H9 (cell line): ENCODE results near the gene MEGF9. TPM values are rescaled to one million over a fixed set of nuclear protein-coding genes. Genes with fewer than 3 reads are reported as not detected.

Source experiments
- DNase-seq: peaks from one replicate; pipeline ENCODE4 v3.0.0-alpha.2; 2017
- H2AFZ ChIP-seq: one replicate; pipeline ENCODE4 v1.6.1; 2013; ENCODE audit warnings: mild to moderate bottlenecking, low read length, control low read depth, moderate library complexity
- H2AK5ac ChIP-seq: 2 replicates; pipeline ENCODE4 v1.6.1; 2013; ENCODE audit warnings: low read length, control low read depth, mixed read lengths; ENCODE audit not compliant: insufficient read length
- H2BK120ac ChIP-seq: one replicate; pipeline ENCODE4 v1.6.1; 2013; ENCODE audit warnings: low read depth, mild to moderate bottlenecking, low read length, control low read depth, inconsistent platforms; ENCODE audit not compliant: poor library complexity, severe bottlenecking
- H2BK12ac ChIP-seq: 2 replicates; pipeline ENCODE4 v1.6.1; 2013; ENCODE audit warnings: low read length, control low read depth, mixed read lengths, low read depth; ENCODE audit not compliant: insufficient read length
- H2BK15ac ChIP-seq: 2 replicates; pipeline ENCODE4 v1.6.1; 2013; ENCODE audit warnings: low read depth, low read length, control low read depth
- H2BK20ac ChIP-seq: one replicate; pipeline ENCODE4 v1.6.1; 2013; ENCODE audit warnings: low read depth, mild to moderate bottlenecking, low read length, control low read depth, inconsistent platforms; ENCODE audit not compliant: poor library complexity, severe bottlenecking
- H2BK5ac ChIP-seq: 2 replicates; pipeline ENCODE4 v1.6.1; 2013; ENCODE audit warnings: low read length, control low read depth, mixed read lengths; ENCODE audit not compliant: insufficient read length
- H3K14ac ChIP-seq: 2 replicates; pipeline ENCODE4 v1.6.1; 2013; ENCODE audit warnings: low read length, control low read depth; ENCODE audit not compliant: insufficient read depth
- H3K18ac ChIP-seq: 2 replicates; pipeline ENCODE4 v1.6.1; 2013; ENCODE audit warnings: low read depth, mild to moderate bottlenecking, mixed read lengths, low read length, control low read depth; ENCODE audit not compliant: insufficient read length
- H3K23ac ChIP-seq: 2 replicates; pipeline ENCODE4 v1.6.1; 2013; ENCODE audit warnings: low read length, control low read depth, mixed read lengths, low read depth; ENCODE audit not compliant: insufficient read length
- H3K23me2 ChIP-seq: 2 replicates; pipeline ENCODE4 v1.6.1; 2013; ENCODE audit warnings: low read depth, mild to moderate bottlenecking, mixed read lengths, low read length, control low read depth; ENCODE audit not compliant: insufficient read length, poor library complexity, severe bottlenecking
- H3K27ac ChIP-seq: 2 replicates; pipeline ENCODE4 v1.5.1; 2013; ENCODE audit warnings: low read length, control low read depth, mixed read lengths, low read depth; ENCODE audit not compliant: insufficient read length
- H3K27me3 ChIP-seq: 2 replicates; pipeline ENCODE4 v1.6.1; 2013; ENCODE audit warnings: low read length, control low read depth, inconsistent platforms; ENCODE audit not compliant: insufficient read depth
- H3K4ac ChIP-seq: 2 replicates; pipeline ENCODE4 v1.6.1; 2013; ENCODE audit warnings: low read depth, mild to moderate bottlenecking, control low read depth, inconsistent platforms, low read length, moderate library complexity
- H3K4me1 ChIP-seq: 2 replicates; pipeline ENCODE4 v1.6.1; 2013; ENCODE audit warnings: low read length, control low read depth, inconsistent platforms; ENCODE audit not compliant: insufficient read depth
- H3K4me2 ChIP-seq: 2 replicates; pipeline ENCODE4 v1.6.1; 2013; ENCODE audit warnings: low read length, control low read depth, mixed read lengths; ENCODE audit not compliant: insufficient read length, insufficient read depth
- H3K56ac ChIP-seq: 2 replicates; pipeline ENCODE4 v1.6.1; 2013; ENCODE audit warnings: low read depth, mild to moderate bottlenecking, mixed read lengths, low read length, control low read depth; ENCODE audit not compliant: insufficient read length
- H3K79me1 ChIP-seq: 2 replicates; pipeline ENCODE4 v1.6.1; 2013; ENCODE audit warnings: low read depth, mild to moderate bottlenecking, moderate library complexity, low read length, control low read depth, inconsistent platforms; ENCODE audit not compliant: insufficient read depth, poor library complexity, severe bottlenecking
- H3K79me2 ChIP-seq: 2 replicates; pipeline ENCODE4 v1.6.1; 2013; ENCODE audit warnings: low read length, control low read depth, inconsistent platforms; ENCODE audit not compliant: insufficient read depth
- H3K9ac ChIP-seq: 2 replicates; pipeline ENCODE4 v1.6.1; 2013; ENCODE audit warnings: low read length, control low read depth, mixed read lengths; ENCODE audit not compliant: insufficient read length; ENCODE audit errors: extremely low read depth
- H3K9me3 ChIP-seq: one replicate; pipeline ENCODE4 v1.6.1; 2013; ENCODE audit warnings: low read depth, low read length, inconsistent platforms; ENCODE audit not compliant: control insufficient read depth
- H3T11ph ChIP-seq: one replicate; pipeline ENCODE4 v1.6.1; 2013; ENCODE audit warnings: mild to moderate bottlenecking, low read length, control low read depth, inconsistent platforms
- H4K20me1 ChIP-seq: one replicate; pipeline ENCODE4 v1.6.1; 2013; ENCODE audit not compliant: control insufficient read depth, insufficient read length, insufficient read depth
- H4K5ac ChIP-seq: 2 replicates; pipeline ENCODE4 v1.6.1; 2013; ENCODE audit warnings: low read depth, mild to moderate bottlenecking, mixed read lengths, low read length, control low read depth; ENCODE audit not compliant: insufficient read length
- H4K8ac ChIP-seq: replicated peaks from 2 replicates; pipeline ENCODE4 v1.6.1; 2013; ENCODE audit warnings: low read length, control low read depth, mixed read lengths, low read depth; ENCODE audit not compliant: insufficient read length
- H4K91ac ChIP-seq: 2 replicates; pipeline ENCODE4 v1.6.1; 2013; ENCODE audit warnings: low read depth, mild to moderate bottlenecking, moderate library complexity, mixed read lengths, low read length, control low read depth; ENCODE audit not compliant: insufficient read length
- H3K27ac Mint-ChIP-seq, 3 experiments: 2 replicates in 2 of 3; 3 replicates in 1 of 3; pipeline ENCODE4 v1.8.0; 2020 to 2021; ENCODE audit warnings: mixed read lengths in 3 of 3, mild to moderate bottlenecking in 1 of 3, moderate library complexity in 1 of 3
- H3K27me3 Mint-ChIP-seq: 2 replicates; pipeline ENCODE4 v1.8.0; 2021; ENCODE audit warnings: low read depth, mild to moderate bottlenecking, moderate library complexity, mixed read lengths
- H3K36me3 Mint-ChIP-seq, 3 experiments: 2 replicates in 2 of 3; 3 replicates in 1 of 3; pipeline ENCODE4 v1.8.0; 2020 to 2021; ENCODE audit warnings: low read depth in 3 of 3, mixed read lengths in 3 of 3; ENCODE audit not compliant: insufficient read depth in 1 of 3
- H3K4me1 Mint-ChIP-seq, 2 experiments: 2 replicates each; pipeline ENCODE4 v1.8.0; 2020; ENCODE audit warnings: mixed read lengths in 2 of 2
- H3K4me3 Mint-ChIP-seq, 2 experiments: 2 replicates in 1 of 2; 3 replicates in 1 of 2; pipeline ENCODE4 v1.8.0; 2020 to 2021; ENCODE audit warnings: mild to moderate bottlenecking in 2 of 2, mixed read lengths in 2 of 2, moderate library complexity in 1 of 2
- H3K9me3 Mint-ChIP-seq, 2 experiments: 2 replicates in 1 of 2; 3 replicates in 1 of 2; pipeline ENCODE4 v1.8.0; 2020; ENCODE audit warnings: mild to moderate bottlenecking in 2 of 2, mixed read lengths in 2 of 2, moderate library complexity in 1 of 2
- WGBS: extraction: QIAGEN DNeasy Blood & Tissue Kit; methylation state at CpG from one replicate; pipeline ENCODE4 v1.1.7; 2013; ENCODE audit warnings: missing lambda C conversion rate, low lambda C conversion rate, mixed read lengths; ENCODE audit not compliant: insufficient read length; ENCODE audit errors: extremely low coverage; 5-methylcytosine and 5-hydroxymethylcytosine counted together
- total RNA-seq: library from RNA; stranded (reverse); gene quantifications from 2 replicates; pipeline ENCODE4 v1.2.1, GENCODE V29; 2021
- TF ChIP-seq, protein P1 (sequence below): fragments of 200-600 bp; sonication (generic); conservative IDR thresholded peaks from 3 replicates; pipeline ENCODE4 v1.8.0; 2021; ENCODE audit warnings: antibody characterized with exemption, mild to moderate bottlenecking

MEGF9 gene
- total RNA-seq, 1 experiment from 2014 or later = 0.94 TPM

DNA sequence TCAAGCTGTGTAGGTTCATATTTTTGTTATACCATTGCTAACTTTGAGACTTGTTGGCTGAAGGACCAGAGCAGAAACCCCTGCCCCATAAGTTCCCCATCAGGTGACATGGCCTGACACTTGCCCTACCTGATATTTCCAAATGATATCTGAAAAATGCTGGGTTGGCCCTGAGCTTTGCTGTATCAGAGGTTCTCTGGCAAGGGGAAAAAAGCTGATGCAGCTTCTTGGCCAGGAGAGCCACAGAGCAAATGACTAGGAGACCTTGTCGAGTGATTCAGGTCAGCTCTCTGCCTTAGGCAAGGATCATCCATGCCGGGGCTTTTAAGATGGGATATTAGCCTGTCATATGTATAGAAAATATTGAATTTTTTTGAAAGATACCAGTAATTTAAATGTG, 2.9 kb upstream of the MEGF9 start:
- WGBS = no CpG with 5 or more reads among the region's 2 CpGs

More for the DNA sequence above, 2.9 kb upstream of the MEGF9 start:
- no peak overlapping the region for H3K27ac ChIP-seq
- no peak overlapping the region for H3T11ph ChIP-seq
- peaks cover 13% of the 10 kb centered on the region; the same call in 1 of the 2 replicates for H3K27me3 ChIP-seq
- no peak overlapping the region for H3K18ac ChIP-seq
- no peak for DNase-seq
- H2BK12ac ChIP-seq = no peak overlapping the region
- H4K20me1 ChIP-seq = no peaks in the 10 kb centered on the region
- peaks cover 23% of the 10 kb centered on the region for H3K27me3 Mint-ChIP-seq
- H3K9me3 Mint-ChIP-seq = no peaks in the 10 kb centered on the region
- H4K5ac ChIP-seq = no peak overlapping the region
- no peak overlapping the region for H3K4ac ChIP-seq
- no peak overlapping the region for H4K8ac ChIP-seq
- no peak overlapping the region for H3K4me3 Mint-ChIP-seq
- H3K4me1 ChIP-seq = no peaks in the 10 kb centered on the region
- H2AFZ ChIP-seq = no peak overlapping the region
- TF ChIP-seq, protein P1, sequence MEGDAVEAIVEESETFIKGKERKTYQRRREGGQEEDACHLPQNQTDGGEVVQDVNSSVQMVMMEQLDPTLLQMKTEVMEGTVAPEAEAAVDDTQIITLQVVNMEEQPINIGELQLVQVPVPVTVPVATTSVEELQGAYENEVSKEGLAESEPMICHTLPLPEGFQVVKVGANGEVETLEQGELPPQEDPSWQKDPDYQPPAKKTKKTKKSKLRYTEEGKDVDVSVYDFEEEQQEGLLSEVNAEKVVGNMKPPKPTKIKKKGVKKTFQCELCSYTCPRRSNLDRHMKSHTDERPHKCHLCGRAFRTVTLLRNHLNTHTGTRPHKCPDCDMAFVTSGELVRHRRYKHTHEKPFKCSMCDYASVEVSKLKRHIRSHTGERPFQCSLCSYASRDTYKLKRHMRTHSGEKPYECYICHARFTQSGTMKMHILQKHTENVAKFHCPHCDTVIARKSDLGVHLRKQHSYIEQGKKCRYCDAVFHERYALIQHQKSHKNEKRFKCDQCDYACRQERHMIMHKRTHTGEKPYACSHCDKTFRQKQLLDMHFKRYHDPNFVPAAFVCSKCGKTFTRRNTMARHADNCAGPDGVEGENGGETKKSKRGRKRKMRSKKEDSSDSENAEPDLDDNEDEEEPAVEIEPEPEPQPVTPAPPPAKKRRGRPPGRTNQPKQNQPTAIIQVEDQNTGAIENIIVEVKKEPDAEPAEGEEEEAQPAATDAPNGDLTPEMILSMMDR = no peak
- no peak overlapping the region for H3K23ac ChIP-seq
- no peaks in the 10 kb centered on the region for H3K36me3 Mint-ChIP-seq
- H3K4me1 Mint-ChIP-seq = peaks cover 14 to 26% of the 10 kb centered on the region in 2 experiments
- no peaks in the 10 kb centered on the region for H3K79me2 ChIP-seq
- H3K4me2 ChIP-seq = no peak overlapping the region
- peaks cover 10% of the 10 kb centered on the region for H3K23me2 ChIP-seq
- no peak overlapping the region for H3K9ac ChIP-seq
- H2BK5ac ChIP-seq = no peak overlapping the region
- H3K56ac ChIP-seq = no peak overlapping the region
- no peak overlapping the region for H3K27ac Mint-ChIP-seq
- H2BK120ac ChIP-seq = no peak overlapping the region
- no peak overlapping the region for H4K91ac ChIP-seq
- H2AK5ac ChIP-seq = no peak overlapping the region
- no peaks in the 10 kb centered on the region for H3K79me1 ChIP-seq
- no peak overlapping the region for H3K14ac ChIP-seq
- H3K9me3 ChIP-seq = no peaks in the 10 kb centered on the region
- no peak overlapping the region for H2BK15ac ChIP-seq
- no peak overlapping the region for H2BK20ac ChIP-seq
